Esophagus muscularis mucosa (tissue), 4 donors: ENCODE results near the gene NRXN3. TPM values are rescaled to one million over a fixed set of nuclear protein-coding genes. Genes with fewer than 3 reads are reported as not detected.

Experiments
- DNase-seq: peaks from one replicate; pipeline ENCODE4 v3.0.0-alpha.2; 2017; ENCODE audit errors: extremely low spot score
- H3K27ac ChIP-seq, 4 donors: fragments of 200-600 bp; sonication (generic); replicated peaks in 1 of 4; 1 replicate in 3 of 4; 2 replicates in 1 of 4; pipeline ENCODE4 v1.5.1; 2016 to 2019; ENCODE audit warnings: mild to moderate bottlenecking in 1 of 4
- H3K27me3 ChIP-seq, 4 donors: fragments of 200-600 bp; sonication (generic); one replicate each; pipeline versions ENCODE4 v1.5.1 to v1.6.0; 2016 to 2019
- H3K36me3 ChIP-seq, 4 donors: fragments of 200-600 bp; sonication (generic); one replicate each; pipeline ENCODE4 v1.5.1; 2016 to 2019
- H3K4me1 ChIP-seq, 4 donors: fragments of 200-600 bp; sonication (generic); one replicate each; pipeline ENCODE4 v1.5.1; 2016 to 2019
- H3K4me3 ChIP-seq, 4 donors: fragments of 200-600 bp; sonication (generic); 1 replicate in 2 of 4; 2 replicates in 2 of 4; pipeline ENCODE4 v1.5.1; 2016 to 2019; ENCODE audit warnings: mild to moderate bottlenecking in 4 of 4, moderate library complexity in 1 of 4
- H3K9me3 ChIP-seq, 4 donors: fragments of 200-600 bp; sonication (generic); 1 replicate in 3 of 4; 2 replicates in 1 of 4; pipeline ENCODE4 v1.5.1; 2016 to 2019
- EP300 ChIP-seq: sonication (generic); formaldehyde crosslinking; IDR thresholded peaks from one replicate; pipeline ENCODE4 v1.6.1; 2017; ENCODE audit warnings: antibody characterized with exemption
- POLR2A ChIP-seq: fragments of 450-650 bp; IDR thresholded peaks from one replicate; pipeline ENCODE4 v1.6.1; 2017; ENCODE audit warnings: antibody characterized with exemption, moderate library complexity, mild to moderate bottlenecking, low read depth
- POLR2AphosphoS5 ChIP-seq, 2 donors: sonication (generic); formaldehyde crosslinking; IDR thresholded peaks; one replicate each; pipeline ENCODE4 v1.6.1; 2017; ENCODE audit warnings: antibody characterized with exemption in 2 of 2
- WGBS: methylation state at CpG from one replicate; pipeline ENCODE4 v1.1.5; 2018; 5-methylcytosine and 5-hydroxymethylcytosine counted together
- intact Hi-C: fragments of 100-400 bp; cut with DNase I; formaldehyde crosslinking; loops from one replicate; pipeline ENCODE4 v1.15.1; 2023
- total RNA-seq, 4 donors: library from RNA; depleted of rRNA; stranded (reverse); fragments of >200 nt; gene quantifications; one replicate each; pipeline versions ENCODE4 v1.1.0 to v1.2.1, GENCODE V29; 2016
- TF ChIP-seq, protein P1 (sequence below), 3 experiments: fragments of 200-600 bp in 2 of 3; fragments of 450-650 bp in 1 of 3; sonication (generic) in 2 of 3; IDR thresholded peaks; one replicate each; pipeline ENCODE4 v1.5.1; 2017 to 2019; ENCODE audit warnings: antibody characterized with exemption in 3 of 3, mild to moderate bottlenecking in 2 of 3, moderate library complexity in 1 of 3

NRXN3 gene
- total RNA-seq, 4 donors from 2014 or later: 71.1 to 159 (median 122) TPM

DNA sequence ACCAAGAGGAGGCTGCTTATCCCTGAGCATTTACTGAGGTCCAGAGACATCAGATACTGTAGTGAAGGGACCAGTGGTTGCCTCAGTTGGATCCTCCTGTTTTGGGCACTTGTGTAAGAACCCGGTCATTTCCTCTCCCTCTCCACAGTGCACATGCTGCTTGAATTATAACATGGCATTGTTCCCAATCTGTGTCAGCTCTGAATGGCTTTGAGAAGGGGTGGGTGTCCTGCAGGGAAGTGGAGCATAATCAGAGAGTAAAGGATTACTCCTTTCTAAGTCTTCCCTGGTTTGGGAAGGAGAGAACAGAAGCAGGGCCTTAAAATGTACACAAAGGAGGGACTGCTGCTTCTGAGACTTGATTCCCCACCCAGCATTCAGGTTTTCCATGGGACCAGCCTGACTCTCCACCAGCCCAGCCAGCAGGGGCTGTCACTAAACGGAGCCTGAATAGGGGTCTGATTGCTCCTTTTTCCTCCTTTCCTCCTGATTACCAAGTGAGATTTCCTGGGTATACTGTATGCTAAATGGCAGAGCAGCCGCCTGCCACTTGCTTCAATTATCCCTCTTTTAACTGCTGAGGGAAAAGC, 78.4 kb downstream of the NRXN3 start:
- Histone ChIP-seq H3K27me3 (peaks cover 0 to 12% (median 0%) of the 10 kb centered on the region in 4 donors), H3K27ac (no peak overlapping the region), H3K9me3 (no peaks in the 10 kb centered on the region), H3K4me1 (no peaks in the 10 kb centered on the region), H3K4me3 (no peak overlapping the region), H3K36me3 (no peaks in the 10 kb centered on the region)
- intact Hi-C loops: no loop called here
- WGBS: 57% methylated on average over 3 of the region's 3 CpGs
- DNase-seq: no peak
- TF ChIP-seq, protein P1, sequence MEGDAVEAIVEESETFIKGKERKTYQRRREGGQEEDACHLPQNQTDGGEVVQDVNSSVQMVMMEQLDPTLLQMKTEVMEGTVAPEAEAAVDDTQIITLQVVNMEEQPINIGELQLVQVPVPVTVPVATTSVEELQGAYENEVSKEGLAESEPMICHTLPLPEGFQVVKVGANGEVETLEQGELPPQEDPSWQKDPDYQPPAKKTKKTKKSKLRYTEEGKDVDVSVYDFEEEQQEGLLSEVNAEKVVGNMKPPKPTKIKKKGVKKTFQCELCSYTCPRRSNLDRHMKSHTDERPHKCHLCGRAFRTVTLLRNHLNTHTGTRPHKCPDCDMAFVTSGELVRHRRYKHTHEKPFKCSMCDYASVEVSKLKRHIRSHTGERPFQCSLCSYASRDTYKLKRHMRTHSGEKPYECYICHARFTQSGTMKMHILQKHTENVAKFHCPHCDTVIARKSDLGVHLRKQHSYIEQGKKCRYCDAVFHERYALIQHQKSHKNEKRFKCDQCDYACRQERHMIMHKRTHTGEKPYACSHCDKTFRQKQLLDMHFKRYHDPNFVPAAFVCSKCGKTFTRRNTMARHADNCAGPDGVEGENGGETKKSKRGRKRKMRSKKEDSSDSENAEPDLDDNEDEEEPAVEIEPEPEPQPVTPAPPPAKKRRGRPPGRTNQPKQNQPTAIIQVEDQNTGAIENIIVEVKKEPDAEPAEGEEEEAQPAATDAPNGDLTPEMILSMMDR (IDR thresholded peaks at IDR 0.05): no peak
- TF ChIP-seq POLR2A (no peak), POLR2AphosphoS5 (IDR thresholded peaks at IDR 0.05) (no peak), EP300 (no peak)

DNA sequence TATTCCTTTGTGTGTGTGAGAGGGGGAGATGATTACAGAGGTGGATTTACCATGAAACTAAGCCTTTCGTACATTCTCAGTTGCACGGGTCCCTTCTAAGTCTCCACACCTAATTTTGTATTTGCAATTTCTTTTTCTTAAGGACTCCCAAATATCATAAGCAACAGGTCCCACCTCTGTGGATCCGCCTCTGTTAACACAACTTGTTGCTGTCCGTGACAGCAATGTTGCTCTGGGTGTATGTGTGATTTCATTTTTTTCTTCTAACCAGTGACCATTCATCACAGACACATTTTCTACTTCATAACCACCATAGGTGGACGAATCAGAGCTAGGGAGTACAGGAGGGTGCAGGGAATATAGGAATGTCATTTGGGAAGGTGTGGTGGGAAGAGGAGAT, 81.1 kb downstream of the NRXN3 start:
- Histone ChIP-seq H3K36me3 (no peaks in the 10 kb centered on the region), H3K27ac (no peak overlapping the region), H3K27me3 (peaks cover 0 to 12% (median 0%) of the 10 kb centered on the region in 4 donors), H3K4me3 (no peak overlapping the region), H3K9me3 (no peaks in the 10 kb centered on the region), H3K4me1 (no peaks in the 10 kb centered on the region)
- WGBS: 81% methylated on average over 5 of the region's 5 CpGs
- TF ChIP-seq, protein P1 (IDR thresholded peaks at IDR 0.05): no peak
- TF ChIP-seq POLR2A (no peak), POLR2AphosphoS5 (IDR thresholded peaks at IDR 0.05) (no peak), EP300 (no peak)
- intact Hi-C loops: no loop called here
- no peak for DNase-seq

DNA sequence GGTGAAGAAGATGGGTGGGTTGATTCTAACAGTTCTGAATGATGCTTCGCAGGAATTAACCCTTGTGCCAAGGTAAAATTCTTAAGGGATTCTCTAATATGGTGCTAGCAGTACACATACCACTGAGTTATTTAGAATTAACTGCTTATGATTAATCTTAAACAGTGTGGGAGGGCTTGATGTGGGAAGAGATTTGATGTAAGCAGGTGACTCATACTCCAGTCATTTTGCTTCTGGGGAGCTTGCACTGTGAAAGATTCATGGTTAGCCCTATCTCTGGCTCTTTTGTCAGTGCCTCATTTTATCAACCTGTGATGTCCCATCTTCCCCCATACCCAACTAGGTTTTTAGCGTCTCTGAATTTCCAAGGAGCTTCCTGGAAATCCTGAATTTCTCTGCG, 83.8 kb downstream of the NRXN3 start:
- intact Hi-C loops: no loop called here
- H3K27ac ChIP-seq: no peak overlapping the region
- H3K36me3 ChIP-seq: no peaks in the 10 kb centered on the region
- peaks cover 0 to 5% (median 0%) of the 10 kb centered on the region in 4 donors for H3K27me3 ChIP-seq
- no peak overlapping the region for H3K4me3 ChIP-seq
- 81% methylated on average over 3 of the region's 3 CpGs for WGBS
- TF ChIP-seq POLR2A: no peak
- TF ChIP-seq POLR2AphosphoS5 (IDR thresholded peaks at IDR 0.05): no peak
- no peak for TF ChIP-seq EP300
- TF ChIP-seq, protein P1 (IDR thresholded peaks at IDR 0.05): no peak
- H3K9me3 ChIP-seq: no peaks in the 10 kb centered on the region
- DNase-seq: no peak
- no peaks in the 10 kb centered on the region for H3K4me1 ChIP-seq

DNA sequence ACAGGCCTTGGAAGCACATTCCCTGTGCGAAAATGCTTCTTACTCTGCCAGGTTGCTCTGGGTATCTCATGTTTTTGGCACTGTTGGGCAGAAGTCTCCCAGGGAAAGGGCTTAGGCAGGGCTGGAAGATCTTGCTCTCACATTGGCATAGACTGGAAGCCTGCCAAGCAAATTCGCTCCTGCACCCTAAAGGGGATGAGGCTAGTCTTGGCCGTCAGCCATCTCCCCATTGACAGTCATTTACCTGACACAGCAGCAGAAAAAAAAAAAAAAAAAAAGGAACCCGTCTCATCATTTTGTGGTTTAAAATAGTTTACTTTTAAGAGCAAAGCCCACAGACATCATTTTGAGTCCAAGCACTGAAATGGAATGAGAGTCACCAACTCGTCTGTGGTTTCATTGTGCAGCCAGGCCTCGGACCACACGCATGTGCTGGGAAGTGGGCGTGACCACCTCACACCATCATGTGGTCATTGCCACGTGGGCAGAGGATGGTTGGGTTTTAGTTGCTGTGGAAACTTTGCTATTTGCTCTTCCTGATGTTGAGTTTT, 84.8 kb downstream of the NRXN3 start:
- DNase-seq: no peak
- TF ChIP-seq EP300 (no peak), POLR2A (no peak), POLR2AphosphoS5 (IDR thresholded peaks at IDR 0.05) (no peak)
- TF ChIP-seq, protein P1 (IDR thresholded peaks at IDR 0.05): no peak
- 64% methylated on average over 9 of the region's 9 CpGs for WGBS
- no peak overlapping the region for H3K27ac ChIP-seq
- H3K4me1 ChIP-seq: no peaks in the 10 kb centered on the region
- H3K4me3 ChIP-seq: no peak overlapping the region
- no peaks in the 10 kb centered on the region for H3K27me3 ChIP-seq
- intact Hi-C loops: no loop called here
- no peaks in the 10 kb centered on the region for H3K36me3 ChIP-seq
- H3K9me3 ChIP-seq: no peaks in the 10 kb centered on the region

DNA sequence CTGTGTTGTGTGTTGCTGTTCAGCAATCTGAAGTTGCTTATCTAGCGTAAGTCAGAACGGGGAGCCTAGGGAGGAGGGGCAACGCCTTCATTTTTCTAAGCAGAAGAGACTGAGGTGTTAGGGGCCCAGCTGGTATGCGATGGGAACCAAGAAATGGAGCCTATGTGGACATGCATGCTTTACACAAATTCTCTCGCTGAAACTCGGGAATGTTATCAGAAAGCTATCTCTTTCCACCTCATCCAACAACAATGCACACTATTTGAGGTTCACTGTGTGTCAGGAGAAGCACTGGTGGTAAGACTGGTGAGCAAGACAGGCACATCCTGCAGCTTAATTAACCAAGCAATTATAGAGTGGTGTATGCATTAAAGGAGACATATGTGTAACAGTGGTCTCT, 89.7 kb downstream of the NRXN3 start:
- intact Hi-C loops: no loop called here
- Histone ChIP-seq H3K27me3 (no peaks in the 10 kb centered on the region), H3K4me3 (no peak overlapping the region), H3K36me3 (no peaks in the 10 kb centered on the region), H3K4me1 (no peaks in the 10 kb centered on the region), H3K9me3 (no peaks in the 10 kb centered on the region), H3K27ac (no peak overlapping the region)
- no peak for DNase-seq
- WGBS: 82% methylated on average over 6 of the region's 6 CpGs
- no peak for TF ChIP-seq EP300
- TF ChIP-seq, protein P1 (IDR thresholded peaks at IDR 0.05): no peak
